GM18861 (cell line): ENCODE results near the gene MYO18A.
"Not testable (repeated sequence)": the region's sequence is repeated elsewhere in the genome, so short reads cannot be mapped to it uniquely, and the experiment has no call there.

Experiments
- ATAC-seq: cut with Tn5 transposase; IDR thresholded peaks from one replicate; pipeline ENCODE4 v1.9.1; 2021; ENCODE audit not compliant: unreplicated experiment

MYO18A gene

GRCh38 chr17:29180034-29180787, at the start of gene MYO18A:
Gene MYO18A (minus strand): TSS chr17:29180398. CDS start chr17:29166940, 13,458 bp downstream.
- ATAC-seq, result peak; percentile 62

DNA sequence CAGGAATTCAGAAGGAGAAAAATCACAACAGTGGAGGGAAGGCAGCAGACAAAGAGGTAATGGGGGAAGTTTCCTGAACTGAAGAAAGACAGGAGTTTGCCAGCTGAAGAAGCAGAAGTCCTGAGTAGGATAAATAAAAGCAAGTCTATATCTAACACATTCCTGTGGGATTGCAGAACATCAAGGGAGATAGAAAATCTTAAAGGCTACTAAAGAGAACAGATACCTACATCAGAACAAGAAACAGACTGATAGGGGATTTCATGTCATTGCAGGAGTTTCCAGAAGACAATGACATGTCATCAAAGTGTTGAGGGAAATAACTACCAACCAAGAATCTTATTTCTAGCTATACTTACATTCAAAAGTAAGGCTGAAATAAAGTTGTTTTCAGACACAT, 45.2 kb upstream of the MYO18A start:
- ATAC-seq, result no peak

- not testable (repeated sequence) for ATAC-seq
Measured at GRCh38 chr17:29221338-29221737, 41.1 kb upstream of the MYO18A start.

DNA sequence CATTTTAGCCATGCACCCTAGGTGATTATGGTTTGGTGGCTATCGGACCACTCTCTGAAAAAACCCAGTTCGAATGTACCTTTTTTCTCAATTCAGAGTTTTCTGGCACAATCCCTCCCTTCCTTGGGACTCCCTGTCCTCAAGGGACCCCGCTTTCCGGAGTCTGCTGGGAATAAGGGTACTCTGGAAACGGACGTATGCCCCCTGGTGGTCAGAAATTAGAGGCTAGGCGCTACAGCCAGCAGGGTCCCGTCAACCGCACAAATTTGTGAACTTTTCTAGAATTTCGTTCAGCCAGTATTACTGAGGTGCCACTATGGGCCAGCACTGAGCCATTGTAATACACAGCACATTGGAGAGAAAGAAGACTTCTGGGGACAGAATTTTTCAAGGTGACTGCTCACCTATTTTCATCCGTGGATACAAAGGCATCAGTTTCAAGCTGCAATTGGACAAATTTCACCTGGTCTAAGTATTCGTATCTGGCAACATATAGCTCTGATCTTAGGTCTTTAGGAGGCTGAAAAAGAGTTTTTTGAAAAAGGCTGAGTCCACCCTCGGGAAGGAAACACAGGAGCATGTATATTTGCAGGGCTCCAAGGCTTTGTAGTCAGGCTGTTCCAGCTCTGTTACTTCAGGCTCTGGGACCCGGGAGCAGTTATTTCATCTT, 39.3 kb upstream of the MYO18A start:
- peak; percentile 46 for ATAC-seq

DNA sequence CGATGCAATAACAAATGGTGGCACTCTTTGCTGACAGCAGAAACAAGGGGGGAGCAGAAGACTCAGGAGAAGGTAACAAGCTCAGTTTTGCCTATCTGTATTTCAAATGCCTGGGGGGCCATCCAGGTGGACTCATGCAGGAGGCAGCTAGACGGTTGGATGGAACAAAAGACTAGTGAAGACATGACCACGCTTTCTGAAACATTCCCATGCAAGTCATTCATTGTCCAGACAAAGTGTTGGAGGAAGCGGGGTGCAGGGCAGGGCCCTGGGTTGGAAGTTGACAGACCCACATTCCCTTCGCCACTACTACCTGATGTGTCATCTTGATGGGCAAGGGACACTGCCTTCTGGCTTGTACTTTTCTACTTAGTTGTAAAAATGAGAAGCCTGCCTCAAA, 36.7 kb upstream of the MYO18A start:
- ATAC-seq, result no peak

DNA sequence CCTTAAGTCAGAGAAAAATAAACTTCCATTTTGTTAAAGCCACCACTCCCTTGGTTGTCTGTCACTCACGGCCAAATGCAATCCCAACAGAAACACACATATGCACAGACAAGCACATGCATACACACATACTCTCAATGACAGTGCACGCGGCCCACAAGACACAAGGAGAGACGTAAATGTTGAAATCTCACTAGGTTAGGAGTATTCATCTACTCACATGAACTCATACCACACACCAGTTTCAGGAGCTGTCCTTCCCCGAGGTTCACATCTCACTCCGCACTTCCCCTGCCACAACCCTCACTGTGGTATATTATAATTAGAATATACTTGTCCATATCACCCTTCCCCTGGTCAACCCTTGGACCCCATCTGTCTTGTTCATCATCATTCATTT, 36.0 kb upstream of the MYO18A start:
- ATAC-seq, result no peak

GRCh38 chr17:29215717-29216116, 35.5 kb upstream of the MYO18A start:
- ATAC-seq, result no peak

DNA sequence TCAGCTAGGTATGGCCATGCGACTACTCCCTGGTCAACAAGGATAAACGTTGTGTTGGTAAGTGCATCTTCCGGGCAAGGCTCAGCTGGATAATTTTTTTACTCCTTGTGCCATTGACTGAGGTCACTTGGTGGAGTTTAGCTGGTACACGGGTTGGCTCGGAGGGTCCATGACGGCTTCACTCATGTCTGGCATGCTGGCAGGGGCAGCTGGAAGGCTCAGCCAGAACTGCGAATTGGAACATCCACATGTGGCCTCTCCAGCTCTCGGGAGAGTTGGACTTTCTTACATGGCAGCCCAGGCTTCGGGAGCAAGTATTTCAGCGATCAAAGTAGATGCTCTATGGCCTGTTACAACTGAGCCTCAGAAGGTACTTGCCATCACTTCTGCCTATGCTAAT, 35.0 kb upstream of the MYO18A start:
- no peak for ATAC-seq

GRCh38 chr17:29214215-29215146, 34.3 kb upstream of the MYO18A start:
- no peak for ATAC-seq

DNA sequence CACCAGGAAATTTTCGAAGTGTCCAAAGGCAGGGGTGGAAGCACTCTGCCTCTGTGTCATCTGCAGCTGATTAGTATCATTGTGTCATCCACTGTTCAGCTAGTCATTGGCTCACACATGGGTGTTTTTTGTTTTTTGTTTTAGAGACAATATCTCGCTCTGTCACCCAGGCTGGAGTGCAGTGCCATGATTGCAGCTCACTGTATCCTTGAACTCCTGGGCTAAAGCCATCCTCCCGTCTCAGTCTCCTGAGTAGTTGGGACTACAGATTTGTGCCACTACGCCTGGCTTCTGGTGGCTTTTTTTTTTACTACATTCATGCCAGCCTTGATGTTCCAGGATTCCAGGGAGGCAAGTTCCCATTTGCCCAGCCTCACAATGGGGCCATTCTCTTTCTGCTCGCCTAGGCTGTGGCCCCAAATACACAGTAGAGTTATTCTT, 32.5 kb upstream of the MYO18A start:
- no peak for ATAC-seq

DNA sequence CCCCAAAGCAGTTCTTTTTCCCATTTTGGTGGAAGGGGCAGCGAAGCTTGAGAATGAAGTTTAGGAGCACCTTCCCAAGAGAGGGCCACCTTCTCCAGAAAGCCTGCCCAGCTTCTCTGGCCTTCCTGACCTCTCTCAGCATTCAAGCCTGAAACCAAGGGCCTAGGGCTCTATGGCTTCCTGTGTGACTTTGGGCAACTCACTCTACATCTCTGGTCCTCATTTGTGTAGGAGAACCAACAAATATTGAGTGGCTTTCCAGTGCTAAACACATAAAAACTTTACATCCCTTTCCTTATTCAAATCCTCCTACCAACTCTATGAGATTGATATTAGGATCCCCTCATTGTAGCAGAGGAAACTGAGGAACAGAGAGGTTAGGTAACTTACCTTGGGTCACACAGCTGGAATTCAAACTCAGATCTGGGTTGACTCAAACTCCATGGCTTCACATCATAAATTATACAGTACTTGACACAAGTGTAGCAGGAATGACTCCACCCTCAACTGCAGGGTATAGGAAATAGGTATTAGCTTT, 32.0 kb upstream of the MYO18A start:
- no peak for ATAC-seq

DNA sequence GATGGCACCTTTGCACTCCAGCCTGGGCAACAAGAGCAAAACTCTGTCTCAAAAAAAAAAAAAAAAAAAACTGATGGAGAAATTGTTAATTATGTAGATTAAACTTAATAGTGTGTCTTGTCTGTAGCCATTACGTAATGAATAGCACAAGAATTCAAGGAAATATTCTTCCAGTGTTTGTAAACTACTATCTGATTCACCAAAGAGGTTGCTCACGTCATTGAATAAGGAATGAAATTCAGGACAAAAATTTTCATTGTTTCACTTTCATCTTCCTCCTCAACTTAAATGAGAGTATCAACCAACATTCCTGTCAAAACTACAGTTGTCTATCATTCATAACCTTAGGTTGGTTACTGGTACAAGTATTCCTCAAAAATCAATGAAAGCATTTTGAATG, 30.7 kb upstream of the MYO18A start:
- no peak for ATAC-seq

GRCh38 chr17:29209073-29209472, 28.9 kb upstream of the MYO18A start:
- ATAC-seq, result no peak

DNA sequence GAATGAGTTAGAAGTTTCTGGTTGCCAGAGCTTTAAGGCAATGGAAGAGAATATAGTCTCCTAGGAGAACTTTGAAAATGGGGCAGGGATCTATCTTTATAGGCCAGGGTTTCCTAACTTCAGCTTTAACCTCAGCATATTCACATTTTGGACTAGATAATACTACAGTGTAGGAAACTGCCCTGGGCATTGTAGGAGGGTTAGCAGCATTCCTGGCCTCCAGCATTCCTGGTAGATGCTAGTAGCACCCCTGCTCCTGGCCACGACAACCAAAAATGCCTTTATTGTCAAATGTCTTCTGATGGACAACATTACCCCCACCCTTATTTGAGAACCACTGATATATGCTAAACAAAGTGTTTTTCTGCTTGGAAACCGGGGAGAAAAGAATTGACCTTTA, 27.8 kb upstream of the MYO18A start:
- ATAC-seq, result no peak

GRCh38 chr17:29205047-29205446, 24.8 kb upstream of the MYO18A start:
- no peak for ATAC-seq

DNA sequence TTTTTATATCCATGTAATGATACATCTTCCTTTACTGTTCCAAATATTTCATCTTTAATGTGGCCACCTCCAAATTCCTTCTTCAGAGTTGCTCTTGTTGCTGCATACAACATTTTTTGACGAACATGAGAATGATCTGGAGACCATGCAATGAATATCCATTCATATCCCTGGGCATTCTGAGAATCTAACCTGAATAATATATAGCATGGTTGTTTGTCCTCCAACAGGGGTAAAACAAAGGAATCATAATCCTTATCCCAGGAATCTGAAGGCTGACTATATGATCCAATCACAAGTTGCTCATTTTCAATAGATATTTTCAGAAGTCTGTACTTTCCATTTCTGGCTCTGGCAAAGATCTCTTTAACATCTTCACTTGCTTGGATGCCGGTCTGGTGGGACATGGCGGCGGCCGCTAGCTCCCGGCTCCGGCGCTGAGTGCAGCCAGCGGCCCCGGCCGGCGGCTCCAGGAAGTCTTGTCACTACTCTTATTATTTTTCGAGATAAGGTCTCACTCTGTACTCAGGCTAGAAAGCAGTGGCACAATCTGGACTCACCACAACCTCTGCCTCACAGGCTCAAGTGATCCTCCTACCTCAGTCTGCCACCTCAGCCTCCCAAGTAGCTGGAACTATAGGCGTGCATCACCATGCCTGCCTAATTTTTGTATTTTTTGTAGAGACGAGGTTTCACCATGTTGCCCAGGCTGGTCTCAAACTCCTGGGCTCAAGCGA, 24.0 kb upstream of the MYO18A start:
- ATAC-seq, result not testable (repeated sequence)

DNA sequence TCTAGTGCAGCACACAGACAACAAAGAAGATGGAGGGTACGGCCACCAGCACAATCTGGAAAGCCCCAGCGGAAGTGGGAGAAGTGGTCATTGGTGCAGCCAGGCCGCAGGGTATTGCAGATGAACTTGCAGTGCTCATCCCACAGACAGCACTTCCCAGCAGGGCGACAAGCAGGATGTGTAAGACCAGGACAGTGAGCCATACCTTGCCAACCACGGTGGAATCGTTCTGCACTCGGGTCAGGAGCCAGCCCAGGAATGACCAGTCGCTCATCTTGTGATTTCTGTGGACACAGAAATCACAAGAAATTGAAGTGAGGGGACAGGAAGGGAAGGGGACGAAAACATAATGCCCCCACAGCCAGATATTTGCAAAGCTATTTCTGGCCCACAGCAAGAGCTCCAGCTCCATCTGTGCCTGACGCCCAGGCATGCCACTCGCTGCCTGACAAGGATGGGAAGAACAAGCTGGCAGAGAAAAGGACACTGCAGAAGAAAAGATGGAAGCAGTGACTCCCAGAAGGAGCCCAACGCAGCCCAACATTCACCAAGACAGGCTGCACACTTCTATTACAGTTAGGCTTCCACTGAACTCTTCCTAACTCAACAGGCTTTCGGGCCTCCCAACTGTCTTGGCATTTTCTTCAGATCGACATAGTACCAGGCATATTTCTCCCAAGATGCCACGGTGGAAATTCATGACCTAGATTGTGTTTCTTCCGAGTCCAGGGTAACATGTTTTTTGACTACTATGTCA, 17.5 kb upstream of the MYO18A start:
- ATAC-seq, result no peak

DNA sequence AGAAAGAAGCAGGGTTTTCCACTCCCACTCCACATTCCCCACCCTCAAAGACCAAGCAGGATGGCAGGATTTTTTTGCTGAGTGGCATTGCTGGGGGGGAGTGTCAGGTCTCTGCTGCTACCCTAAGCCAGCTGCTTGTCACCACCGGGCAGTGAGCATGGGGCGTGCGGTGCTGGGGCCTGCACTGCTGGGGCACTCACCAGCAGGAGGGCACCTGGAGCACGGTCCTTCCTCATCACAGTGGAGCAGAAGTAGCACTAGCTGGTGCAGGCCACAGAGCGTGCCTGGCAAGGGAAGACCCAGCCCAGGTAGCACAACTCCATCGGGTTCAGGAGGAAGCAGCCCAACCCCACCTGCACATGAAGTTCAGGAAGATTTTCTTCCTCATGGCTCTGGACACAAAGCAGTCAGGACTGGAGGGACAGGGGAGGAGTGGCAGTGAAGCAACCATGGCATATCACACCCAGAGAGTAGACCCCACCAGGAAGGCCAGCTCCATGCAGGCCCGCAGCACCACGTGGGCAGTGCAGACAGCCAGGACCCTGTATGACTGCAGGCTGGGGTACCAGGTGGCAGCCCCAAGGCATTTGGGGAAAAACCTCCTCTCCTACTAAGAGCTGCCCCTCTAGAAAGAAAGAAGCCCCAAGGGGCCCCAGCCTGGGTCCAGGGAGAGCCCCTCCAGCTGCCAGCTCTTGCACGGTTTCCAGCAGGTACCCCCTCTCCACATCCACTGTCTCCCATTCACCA, 16.7 kb upstream of the MYO18A start:
- no peak for ATAC-seq

DNA sequence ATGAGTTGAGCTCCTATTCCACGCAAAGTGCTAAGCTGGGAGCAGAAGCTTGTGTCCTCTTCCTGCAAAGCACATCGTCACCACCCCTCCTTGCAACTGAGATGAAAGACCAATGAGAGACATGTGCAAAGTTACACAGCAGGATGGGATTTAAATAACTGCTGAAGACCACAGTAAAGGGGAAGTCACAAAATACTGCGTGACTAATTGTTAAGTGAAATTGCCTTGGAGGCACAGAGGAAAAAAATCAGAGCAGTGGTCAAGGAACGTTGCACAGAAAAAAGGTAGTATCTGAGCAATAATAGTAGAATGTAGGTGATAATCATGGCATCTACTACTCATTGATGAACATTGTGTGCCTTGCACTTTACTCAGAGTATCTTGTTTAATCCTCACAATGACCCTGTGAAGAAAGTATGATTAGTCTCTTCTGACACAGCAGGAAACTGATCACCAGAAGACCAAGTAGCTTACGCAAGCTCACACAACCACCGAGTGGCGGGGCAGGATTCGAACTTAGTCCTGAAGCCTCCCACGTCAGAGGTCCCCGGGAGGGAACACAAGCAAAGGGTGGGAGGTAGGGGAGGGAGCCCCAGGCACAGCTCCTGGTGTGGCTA, 15.4 kb upstream of the MYO18A start:
- peak; percentile 40 for ATAC-seq
